HG02981 (cell line): ENCODE measurements around the gene UNK.
"Not testable (repeated sequence)": the region's sequence is repeated elsewhere in the genome, so short reads cannot be mapped to it uniquely, and the experiment has no call there.

ENCODE experiments used
- ATAC-seq: cut with Tn5 transposase; IDR thresholded peaks from one replicate; pipeline ENCODE4 v1.9.1; 2021; ENCODE audit warnings: mild to moderate bottlenecking, moderate library complexity; ENCODE audit not compliant: unreplicated experiment

The UNK gene

GRCh38 chr17:75793460-75793859 lies 8.9 kb downstream of the UNK start:
- ATAC-seq: no peak

DNA sequence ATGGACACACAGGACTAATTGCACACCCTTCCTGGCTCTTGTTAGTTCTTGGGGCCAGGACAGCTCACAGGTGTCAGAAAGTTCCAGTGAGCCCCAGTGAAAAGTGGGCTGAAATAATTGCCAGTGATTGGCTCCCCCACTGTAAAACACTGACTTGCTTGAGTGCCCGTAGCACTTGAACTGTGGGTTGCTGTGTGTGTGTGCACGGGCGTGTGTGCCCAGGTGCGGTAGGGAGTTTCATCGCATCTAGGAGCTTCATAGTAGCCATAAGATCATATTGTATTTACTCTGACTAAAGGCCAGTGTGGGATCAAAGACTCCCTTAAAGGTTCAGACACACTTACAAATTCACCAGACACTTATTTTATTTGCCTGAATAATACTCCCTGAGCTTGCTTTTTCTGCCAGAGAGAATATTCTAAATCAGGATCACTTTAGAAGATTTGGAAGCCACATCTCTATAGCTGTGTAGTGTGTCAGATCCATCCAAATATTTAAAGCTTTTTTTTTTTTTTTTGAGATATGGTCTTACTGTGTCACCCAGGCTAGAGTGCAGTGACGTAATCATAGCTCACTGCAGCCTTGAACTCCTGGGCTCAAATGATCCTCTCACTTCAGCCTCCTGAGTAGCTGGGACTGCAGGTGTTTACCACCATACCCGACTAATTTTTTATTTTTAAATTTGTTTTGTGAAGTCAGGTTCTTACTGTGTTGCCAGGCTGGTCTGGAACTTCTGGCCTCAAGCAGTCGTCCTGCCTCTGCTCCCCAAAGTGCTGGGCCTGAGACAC lies 11.4 kb downstream of the UNK start:
- no peak for ATAC-seq

- no peak for ATAC-seq
Observed at GRCh38 chr17:75799402-75799801, 14.8 kb downstream of the UNK start.

GRCh38 chr17:75803883-75804282 lies 19.3 kb downstream of the UNK start:
- ATAC-seq: no peak

DNA sequence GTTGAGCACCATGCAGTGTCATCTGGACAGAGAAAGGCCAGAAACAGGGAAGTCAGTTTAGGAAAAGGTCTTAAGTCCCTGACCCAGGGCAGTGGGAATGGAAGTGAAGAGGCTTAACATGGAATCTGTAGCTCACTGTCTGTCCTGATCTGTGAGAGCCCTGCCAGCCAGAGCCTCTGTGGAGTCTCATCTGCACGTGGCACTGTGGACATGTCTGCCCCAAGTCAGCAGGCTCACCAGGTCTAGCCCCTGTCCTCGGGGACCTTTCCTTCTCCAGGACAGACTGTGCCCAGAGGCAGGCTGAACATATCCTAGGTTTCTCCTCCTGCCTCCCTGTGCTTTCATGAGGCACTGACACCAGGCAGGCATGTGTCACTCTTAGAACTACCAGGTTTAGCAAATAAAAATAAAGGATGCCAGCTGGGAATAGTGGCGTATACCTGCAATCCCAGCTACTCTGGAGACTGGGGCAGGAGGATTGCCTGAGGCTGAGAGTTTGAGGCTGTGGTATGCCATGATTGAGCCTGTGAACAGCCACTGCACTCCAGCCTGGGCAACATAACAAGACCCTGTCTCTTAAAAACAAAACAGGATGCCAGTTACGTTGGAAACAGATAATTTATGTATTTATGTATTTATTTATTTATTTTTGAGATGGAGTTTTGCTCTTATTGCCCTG lies 22.4 kb downstream of the UNK start:
- no peak for ATAC-seq

- ATAC-seq: no peak
Observed at GRCh38 chr17:75807861-75808260, 23.3 kb downstream of the UNK start.

- no peak for ATAC-seq
Observed at GRCh38 chr17:75808549-75808904, 23.9 kb downstream of the UNK start.

DNA sequence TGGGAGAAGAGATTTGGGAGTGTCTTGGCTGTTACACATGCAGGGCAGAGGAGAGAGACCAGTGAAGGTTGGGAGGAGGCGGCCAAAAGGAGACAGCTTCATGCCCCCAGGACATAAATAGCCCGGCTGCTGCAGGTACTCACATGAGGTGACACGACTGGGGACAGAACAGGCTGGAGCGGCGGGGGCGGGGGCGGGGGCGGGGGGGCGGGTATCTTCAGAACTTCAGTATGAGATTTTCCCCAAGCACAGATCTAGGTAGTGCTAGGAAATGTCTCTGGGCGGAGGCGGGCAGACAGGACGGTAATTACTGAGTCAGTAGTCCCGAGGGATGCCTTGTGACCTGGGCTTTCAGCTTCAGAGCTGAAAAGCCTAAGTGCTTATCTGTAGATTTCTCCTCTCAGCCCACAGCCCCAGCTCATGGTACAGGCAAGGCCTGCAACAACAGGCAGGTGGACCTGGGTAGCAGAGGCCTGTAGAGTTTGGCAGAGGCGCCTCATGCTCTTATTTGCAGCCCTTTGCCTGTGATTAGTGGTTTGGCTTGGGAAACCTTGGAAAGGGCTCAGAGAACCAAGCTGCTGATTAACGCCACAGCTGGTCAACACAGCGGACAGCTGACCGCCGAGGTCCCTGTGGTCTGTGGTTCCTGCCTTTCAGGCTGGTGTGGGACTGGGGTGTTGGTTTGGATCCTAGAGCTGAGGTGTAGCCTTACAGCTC lies 24.5 kb downstream of the UNK start:
- ATAC-seq: no peak

DNA sequence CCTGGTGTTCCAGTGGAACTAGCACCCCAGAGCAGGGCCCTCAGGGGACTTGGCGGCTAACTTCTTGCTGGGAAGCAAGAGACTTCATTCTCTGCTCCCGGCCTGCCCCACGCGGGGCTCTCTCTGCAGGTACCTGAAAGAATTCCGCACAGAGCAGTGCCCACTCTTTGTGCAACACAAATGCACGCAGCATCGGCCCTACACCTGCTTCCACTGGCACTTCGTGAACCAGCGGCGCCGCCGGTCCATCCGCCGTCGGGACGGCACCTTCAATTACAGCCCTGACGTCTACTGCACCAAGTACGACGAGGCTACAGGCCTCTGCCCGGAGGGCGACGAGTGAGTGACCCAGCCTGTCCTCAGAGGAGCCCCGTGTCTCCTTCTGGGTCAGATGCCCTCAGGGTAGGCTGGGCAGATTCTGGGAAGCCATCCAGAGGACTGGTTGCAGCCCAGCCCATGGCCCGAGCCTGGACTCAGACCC lies 25.1 kb downstream of the UNK start:
- no peak for ATAC-seq

DNA sequence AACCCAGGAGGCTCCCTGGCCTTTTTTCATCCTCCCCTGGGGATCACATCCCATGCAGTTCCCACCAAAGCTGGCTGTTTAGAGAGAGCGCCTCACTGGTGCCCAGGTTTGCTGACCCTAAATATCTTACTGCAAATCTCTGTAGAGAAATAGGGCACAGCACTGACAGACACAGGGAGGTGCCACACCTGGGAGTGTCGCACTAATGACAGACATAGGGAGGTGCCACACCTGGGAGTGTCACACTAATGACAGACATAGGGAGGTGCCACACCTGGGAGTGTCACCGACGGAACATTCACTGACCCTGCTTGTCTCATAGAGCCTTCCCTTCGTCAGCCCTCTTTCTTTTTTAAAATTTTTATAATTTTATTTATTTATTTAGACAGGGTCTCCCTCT lies 25.6 kb downstream of the UNK start:
- ATAC-seq: no peak

GRCh38 chr17:75810756-75811155 lies 26.1 kb downstream of the UNK start:
- ATAC-seq: not testable (repeated sequence)

GRCh38 chr17:75811174-75811573 lies 26.6 kb downstream of the UNK start:
- ATAC-seq: no peak

- no peak for ATAC-seq
Observed at GRCh38 chr17:75812096-75813013, 27.7 kb downstream of the UNK start.

GRCh38 chr17:75813081-75814020 lies 28.7 kb downstream of the UNK start:
- no peak for ATAC-seq

GRCh38 chr17:75814021-75814395 lies 29.4 kb downstream of the UNK start:
- no peak for ATAC-seq

DNA sequence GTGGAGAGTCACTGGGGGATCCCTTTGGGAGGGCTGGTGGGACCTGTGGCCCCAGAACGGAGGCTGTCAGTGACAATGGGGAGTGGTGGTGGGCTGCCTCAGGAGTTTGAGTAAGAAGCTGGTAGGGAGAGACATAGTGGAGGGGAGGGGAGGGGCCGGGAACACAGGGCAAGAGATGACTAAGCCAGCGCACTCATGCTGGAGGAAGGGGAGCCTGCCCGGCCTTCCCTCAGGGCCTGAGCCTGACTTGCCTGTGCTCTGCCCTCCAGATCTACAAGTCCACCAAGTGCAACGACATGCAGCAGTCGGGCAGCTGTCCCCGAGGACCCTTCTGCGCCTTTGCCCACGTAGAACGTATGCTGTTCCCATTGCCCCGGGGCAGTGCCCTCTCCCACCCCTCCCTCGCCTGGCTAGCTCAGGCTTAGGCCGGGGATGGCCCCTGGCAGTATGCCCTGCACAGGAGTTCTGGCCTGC lies 30.3 kb downstream of the UNK start:
- no peak for ATAC-seq

DNA sequence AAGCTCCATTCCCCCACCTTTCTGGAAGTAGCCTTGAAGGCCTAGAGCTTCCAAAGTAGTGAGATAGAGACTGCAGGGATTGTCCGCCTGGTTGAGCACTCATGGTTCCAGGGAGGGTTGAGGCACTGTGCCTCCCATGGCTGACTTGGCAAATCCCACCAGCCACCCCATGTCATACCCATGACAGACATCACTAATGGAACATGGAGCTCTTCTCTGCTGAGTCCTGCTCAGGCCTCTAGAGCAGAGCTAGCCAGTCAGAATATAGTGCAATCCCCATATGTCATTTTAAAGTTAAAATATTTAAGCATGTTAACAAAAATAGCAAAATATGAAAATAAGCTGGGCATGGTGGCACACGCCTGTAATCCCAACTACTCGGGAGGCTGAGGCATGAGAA lies 30.8 kb downstream of the UNK start:
- no peak for ATAC-seq

DNA sequence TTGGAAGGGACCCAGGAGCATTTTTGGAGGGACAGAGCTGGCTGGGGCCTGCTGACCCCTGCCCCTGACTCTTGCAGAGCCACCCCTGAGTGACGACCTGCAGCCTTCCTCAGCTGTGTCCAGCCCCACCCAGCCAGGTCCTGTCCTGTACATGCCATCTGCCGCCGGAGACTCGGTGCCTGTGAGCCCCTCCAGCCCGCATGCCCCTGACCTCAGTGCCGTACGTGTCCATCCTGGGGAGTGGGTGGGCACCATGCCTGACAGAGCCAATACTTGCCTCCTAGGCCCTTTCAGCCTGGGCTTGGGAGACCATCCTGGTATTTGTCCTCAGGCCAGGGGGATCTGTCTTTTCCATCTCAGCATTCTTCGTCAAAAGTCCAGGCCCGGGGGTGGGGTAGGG lies 32.1 kb downstream of the UNK start:
- ATAC-seq: no peak

GRCh38 chr17:75817571-75817970 lies 33.0 kb downstream of the UNK start:
- ATAC-seq: no peak
